Tibial nerve (tissue), 3 donors: Measurements from ENCODE around the gene TVP23B.
"Not testable (repeated sequence)": the region's sequence is repeated elsewhere in the genome, so short reads cannot be mapped to it uniquely, and the experiment has no call there.

Experiments used
- POLR2A ChIP-seq, 2 donors: fragments of 450-650 bp; IDR thresholded peaks; one replicate each; pipeline ENCODE4 v1.6.1; 2017; ENCODE audit warnings: antibody characterized with exemption in 2 of 2, mild to moderate bottlenecking in 2 of 2, moderate library complexity in 2 of 2
- TF ChIP-seq, protein P1 (sequence below), 5 experiments: fragments of 200-600 bp in 3 of 5; fragments of 450-650 bp in 2 of 5; sonication (generic) in 3 of 5; IDR thresholded peaks; one replicate each; pipeline ENCODE4 v1.5.1; 2016 to 2019; ENCODE audit warnings: antibody characterized with exemption in 5 of 5, mild to moderate bottlenecking in 3 of 5, moderate library complexity in 2 of 5

GRCh38 chr17:18760221-18760620 lies 20.8 kb upstream of the TVP23B start:
- TF ChIP-seq, protein P1, sequence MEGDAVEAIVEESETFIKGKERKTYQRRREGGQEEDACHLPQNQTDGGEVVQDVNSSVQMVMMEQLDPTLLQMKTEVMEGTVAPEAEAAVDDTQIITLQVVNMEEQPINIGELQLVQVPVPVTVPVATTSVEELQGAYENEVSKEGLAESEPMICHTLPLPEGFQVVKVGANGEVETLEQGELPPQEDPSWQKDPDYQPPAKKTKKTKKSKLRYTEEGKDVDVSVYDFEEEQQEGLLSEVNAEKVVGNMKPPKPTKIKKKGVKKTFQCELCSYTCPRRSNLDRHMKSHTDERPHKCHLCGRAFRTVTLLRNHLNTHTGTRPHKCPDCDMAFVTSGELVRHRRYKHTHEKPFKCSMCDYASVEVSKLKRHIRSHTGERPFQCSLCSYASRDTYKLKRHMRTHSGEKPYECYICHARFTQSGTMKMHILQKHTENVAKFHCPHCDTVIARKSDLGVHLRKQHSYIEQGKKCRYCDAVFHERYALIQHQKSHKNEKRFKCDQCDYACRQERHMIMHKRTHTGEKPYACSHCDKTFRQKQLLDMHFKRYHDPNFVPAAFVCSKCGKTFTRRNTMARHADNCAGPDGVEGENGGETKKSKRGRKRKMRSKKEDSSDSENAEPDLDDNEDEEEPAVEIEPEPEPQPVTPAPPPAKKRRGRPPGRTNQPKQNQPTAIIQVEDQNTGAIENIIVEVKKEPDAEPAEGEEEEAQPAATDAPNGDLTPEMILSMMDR (IDR thresholded peaks at IDR 0.05), result not testable (repeated sequence)
- TF ChIP-seq POLR2A (IDR thresholded peaks at IDR 0.05), result not testable (repeated sequence)
